Measurements from ENCODE around the gene CDK12. TPM values are rescaled to one million over a fixed set of nuclear protein-coding genes. Genes with fewer than 3 reads are reported as not detected.

CDK12 gene
- polyA plus RNA-seq, 5 donors: 47.3 to 74.0 (median 72.8) TPM

DNA sequence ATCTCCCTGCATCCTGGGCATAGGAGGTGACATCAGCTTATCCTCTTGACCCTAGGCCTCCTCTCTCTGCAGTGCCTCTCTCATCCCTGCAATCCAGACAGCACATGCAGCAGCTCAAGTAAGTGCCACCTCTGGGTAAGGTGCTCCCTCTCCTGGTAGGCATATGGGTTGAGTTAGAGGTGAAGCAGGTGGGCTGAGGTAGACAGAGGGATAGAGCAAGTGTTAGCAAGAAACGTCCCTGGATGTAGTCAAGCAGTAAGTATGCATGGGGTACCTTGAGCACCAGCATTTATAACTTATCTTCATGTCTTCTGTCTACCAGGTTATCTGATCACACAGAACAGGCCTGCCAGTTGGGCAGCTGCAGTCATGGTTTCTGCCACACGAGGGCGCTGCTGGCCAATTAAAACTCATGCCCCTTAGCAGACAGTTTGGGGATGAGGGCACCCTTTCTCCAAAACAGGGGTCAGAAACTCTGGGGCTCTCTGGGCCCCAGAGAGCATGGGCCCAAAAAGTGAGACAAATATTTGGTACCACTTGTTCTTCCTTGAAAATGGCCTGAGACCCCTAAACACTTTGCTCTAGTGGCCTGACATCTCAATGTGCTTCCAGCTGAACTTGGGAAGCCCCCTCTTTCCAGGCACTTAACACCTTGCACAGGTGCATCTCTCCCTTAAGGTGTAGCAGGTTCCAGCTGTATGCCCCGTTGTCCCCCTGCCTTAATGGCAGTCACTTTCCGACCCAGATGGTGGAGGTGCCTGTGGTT is 86.6 kb downstream of the CDK12 start:
- DNase-seq: peak; percentile 38 to 62

GRCh38 chr17:39548494-39549225 is 87.4 kb downstream of the CDK12 start:
- no peak for DNase-seq

- no peak for DNase-seq
Observed at GRCh38 chr17:39549747-39550573, 88.7 kb downstream of the CDK12 start.

GRCh38 chr17:39551879-39552278 is 90.6 kb downstream of the CDK12 start:
- no peak for DNase-seq

DNA sequence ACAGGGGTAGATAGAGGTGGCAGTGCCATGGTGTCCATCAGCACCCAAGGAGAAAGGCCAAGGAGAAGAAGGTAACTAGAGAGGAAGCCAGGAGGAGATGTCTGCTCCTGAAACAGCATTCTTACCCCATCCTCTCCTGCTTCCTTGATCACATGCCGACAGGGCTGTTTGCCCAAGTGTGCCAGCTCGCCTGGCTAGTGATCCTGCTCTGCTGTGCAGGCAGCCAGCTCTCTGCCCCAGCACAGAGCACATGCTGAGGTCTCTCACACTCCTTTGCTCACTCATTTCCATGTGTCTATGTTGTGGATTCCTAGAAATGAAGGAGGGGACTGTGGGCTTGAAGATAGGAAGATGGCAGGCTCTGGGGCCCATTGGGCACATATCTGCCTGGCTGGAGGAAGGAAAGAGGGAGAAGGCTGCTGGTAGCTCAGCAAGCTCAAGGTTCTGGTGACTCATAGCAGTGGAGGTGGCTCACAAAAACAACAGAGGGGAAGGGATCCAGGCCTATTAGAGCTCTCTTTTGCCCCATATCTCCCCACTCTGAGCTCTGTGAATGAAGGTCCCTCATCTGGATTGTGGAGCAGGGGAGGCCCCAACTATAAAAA is 92.2 kb downstream of the CDK12 start:
- DNase-seq: no peak

GRCh38 chr17:39555368-39555767 is 94.1 kb downstream of the CDK12 start:
- no peak for DNase-seq

DNA sequence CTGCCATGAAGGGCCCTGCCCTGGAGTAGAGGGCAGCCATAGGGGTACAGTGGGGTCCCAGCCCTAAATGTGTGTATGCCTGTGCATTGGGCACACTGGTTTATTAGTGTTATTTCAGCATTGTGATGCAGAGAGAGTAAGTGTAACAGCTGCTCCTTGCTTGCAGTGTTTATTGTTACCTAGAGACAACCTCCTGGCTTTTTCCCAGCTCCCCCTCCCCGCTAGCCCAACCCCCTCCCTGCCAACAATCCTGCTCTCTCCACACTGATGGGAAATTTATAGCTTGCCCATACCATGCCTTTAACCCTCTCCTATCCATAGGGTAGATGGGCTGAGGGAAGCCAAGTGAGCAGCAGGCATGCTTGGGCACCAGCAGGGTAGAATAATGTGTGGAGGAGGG is 95.1 kb downstream of the CDK12 start:
- no peak for DNase-seq

- no peak for DNase-seq
Observed at GRCh38 chr17:39562395-39562794, 101.1 kb downstream of the CDK12 start.

DNA sequence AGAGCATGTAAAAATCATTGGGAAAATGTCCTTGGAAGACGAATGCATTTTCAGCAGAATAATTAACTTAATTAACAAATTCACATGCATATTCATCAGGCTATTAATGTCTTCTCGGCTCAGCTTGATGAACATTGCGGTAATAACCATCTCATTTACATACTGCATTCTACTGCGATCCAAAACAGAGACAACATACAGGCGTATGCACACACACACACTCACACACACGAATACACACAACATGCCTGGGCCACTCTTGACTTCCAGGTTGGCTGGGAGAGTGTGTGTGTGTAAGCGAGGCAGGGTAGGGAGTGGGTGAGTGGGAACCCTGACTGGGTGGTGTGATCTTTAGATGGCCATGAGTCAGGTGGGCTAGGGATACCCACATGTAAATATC is 101.7 kb downstream of the CDK12 start:
- no peak for DNase-seq

- DNase-seq: no peak
Observed at GRCh38 chr17:39563476-39563875, 102.2 kb downstream of the CDK12 start.

DNA sequence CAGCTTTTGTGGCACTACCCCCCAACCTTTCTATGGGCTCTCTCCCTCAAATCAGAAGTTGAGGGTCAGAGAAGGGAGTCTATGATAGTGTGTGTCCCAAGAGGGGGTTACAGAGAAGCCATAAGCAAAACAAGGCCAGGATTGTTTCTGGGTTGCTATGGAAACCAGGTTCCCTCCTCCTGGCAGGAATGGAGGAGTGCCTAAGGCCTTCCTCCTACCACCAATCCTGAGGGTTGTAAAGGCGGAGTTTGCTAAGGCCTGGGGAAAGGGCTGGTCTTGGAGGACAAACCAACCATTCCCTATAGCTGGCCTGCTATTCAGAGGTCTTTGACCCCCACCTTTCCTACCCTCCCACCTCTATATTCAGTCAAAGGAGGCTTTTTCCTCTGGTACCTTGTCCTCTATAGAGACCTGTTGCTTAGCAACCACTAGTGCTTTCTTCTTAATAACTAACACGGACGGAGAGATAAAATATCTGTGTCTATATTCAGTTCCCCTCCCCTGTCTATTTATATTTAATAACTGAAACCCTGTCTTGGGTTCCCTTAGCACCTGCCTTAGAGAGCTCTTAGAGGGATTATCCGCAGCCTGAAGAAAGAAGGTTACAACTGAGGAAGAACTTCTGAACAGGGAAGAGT is 103.0 kb downstream of the CDK12 start:
- no peak for DNase-seq

- DNase-seq: no peak
Observed at GRCh38 chr17:39566094-39566850, 105.0 kb downstream of the CDK12 start.

GRCh38 chr17:39568702-39569101 is 107.4 kb downstream of the CDK12 start:
- no peak for DNase-seq

GRCh38 chr17:39569126-39569525 is 107.8 kb downstream of the CDK12 start:
- no peak for DNase-seq

DNA sequence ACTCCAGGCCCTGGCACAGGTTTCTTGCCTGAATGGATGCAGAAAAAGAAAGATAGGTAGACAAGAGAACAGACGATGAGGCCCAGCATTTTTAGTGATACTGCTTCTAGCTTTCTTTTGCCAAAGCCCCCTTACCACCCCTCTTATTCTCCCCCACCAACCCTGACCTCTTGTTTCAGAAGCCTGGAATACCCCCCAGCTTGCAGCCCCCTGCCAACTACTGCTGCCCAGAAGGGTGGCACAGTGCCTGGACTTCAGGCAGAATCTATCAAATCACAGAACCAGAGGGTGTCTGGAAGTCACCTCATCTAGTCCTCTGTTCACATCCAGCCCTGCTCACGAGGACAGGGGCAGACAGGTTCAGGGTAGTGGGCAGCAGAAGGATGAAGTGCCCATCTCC is 110.8 kb downstream of the CDK12 start:
- no peak for DNase-seq

DNA sequence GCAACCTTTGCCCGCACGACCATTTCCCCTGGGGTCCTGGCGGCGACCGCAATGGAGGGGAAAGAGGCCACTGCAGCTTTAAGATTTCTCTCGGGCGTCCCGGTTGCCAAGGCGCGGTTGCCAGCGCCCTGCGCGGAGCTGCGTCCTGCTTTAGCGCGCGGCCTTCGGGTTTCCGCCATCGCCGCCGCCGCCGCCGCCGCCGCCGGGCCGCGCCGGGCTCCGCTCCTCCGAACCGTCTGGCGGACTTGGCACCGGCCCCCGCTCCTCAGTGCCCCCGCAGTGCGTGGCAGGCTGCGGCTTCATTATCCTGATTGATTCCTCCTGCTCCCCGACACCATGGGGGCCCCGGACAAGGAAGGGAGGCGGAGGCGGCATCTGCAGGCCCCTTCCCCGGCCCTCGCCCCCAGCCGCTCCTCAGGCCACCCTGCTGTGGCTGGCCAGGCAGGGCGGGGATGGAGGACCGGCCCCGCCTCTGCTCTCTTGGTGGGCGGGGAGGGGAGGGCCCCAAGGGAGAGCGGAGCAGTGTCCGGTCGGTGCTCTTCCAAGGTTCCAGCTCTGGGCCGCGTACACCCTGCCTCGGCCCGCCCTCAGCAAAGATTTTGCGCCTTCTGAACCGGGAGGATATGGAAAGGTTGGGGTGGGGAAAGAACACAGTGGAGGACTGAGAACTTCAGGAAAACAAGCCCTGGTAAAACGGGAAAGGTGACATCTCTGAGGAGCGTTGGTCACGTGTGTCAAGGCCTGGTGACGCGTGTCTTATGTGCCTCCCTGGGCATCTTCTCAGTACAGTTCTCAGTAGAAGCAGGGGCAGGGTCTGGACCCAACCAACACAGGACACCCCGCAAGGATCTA is 112.4 kb downstream of the CDK12 start:
- DNase-seq: peak; percentile 72 to 81

- DNase-seq: no peak
Observed at GRCh38 chr17:39576187-39576586, 114.9 kb downstream of the CDK12 start.

DNA sequence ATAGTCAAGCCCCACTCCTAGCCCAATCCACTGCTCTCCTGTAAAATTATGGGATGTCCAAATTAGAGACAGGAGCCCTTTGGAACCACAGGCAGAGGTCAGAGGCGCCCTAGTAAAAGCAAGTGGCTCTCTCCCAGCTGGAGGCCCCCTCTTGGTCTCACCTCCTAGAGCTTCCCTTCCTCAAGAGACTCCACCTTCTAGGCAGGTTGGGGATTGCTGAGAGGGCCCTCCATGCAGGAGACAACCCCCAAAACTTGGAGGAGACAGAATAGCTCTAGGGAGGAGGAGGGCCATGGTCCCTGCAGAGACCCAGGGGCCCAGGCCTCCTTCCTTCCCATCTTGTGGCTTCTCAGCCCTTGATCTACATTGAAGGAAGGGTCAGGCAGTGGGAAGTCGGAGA is 117.0 kb downstream of the CDK12 start:
- DNase-seq: no peak

- peak in 1 of 2 donors; percentile 36 for DNase-seq
Observed at GRCh38 chr17:39579318-39580081, 118.2 kb downstream of the CDK12 start.
